BLaER1 treated with 17β-estradiol and CSF1 and Interleukin-3, amounts not matched to agents 10 nM and 100 nM (cell line): Measurements from ENCODE around the gene LRRC46.

Experiments used
- H3K27ac ChIP-seq, 11 experiments: shearing (Covaris generic); formaldehyde crosslinking; 2 replicates each; pipeline ENCODE4 v1.8.1; 2022
- H3K27me3 ChIP-seq, 11 experiments: shearing (Covaris generic); formaldehyde crosslinking; 2 replicates each; pipeline ENCODE4 v1.8.1; 2022
- H3K36me3 ChIP-seq, 11 experiments: shearing (Covaris generic); formaldehyde crosslinking; 2 replicates each; pipeline ENCODE4 v1.8.1; 2022
- H3K4me1 ChIP-seq, 10 experiments: shearing (Covaris generic); formaldehyde crosslinking; 2 replicates each; pipeline ENCODE4 v1.8.1; 2022
- H3K4me2 ChIP-seq, 11 experiments: shearing (Covaris generic); formaldehyde crosslinking; 2 replicates each; pipeline ENCODE4 v1.8.1; 2022
- H3K4me3 ChIP-seq, 10 experiments: shearing (Covaris generic); formaldehyde crosslinking; 2 replicates each; pipeline ENCODE4 v1.8.1; 2022
- H3K9ac ChIP-seq, 11 experiments: shearing (Covaris generic); formaldehyde crosslinking; 2 replicates each; pipeline ENCODE4 v1.8.1; 2022
- H3K9me3 ChIP-seq, 11 experiments: shearing (Covaris generic); formaldehyde crosslinking; replicated peaks in 1 of 11; 2 replicates each; pipeline ENCODE4 v1.8.1; 2022
- H4K20me1 ChIP-seq, 11 experiments: shearing (Covaris generic); formaldehyde crosslinking; 2 replicates each; pipeline ENCODE4 v1.8.1; 2022
- Cebpa-rat ChIP-seq, 11 experiments: shearing (Covaris generic); IDR thresholded peaks; 2 replicates each; pipeline ENCODE4 v1.8.1; 2022

The LRRC46 gene

GRCh38 chr17:47850692-47851573 lies 19.5 kb downstream of the LRRC46 start, which contains the start of gene SP6:
SP6 (minus strand) TSS chr17:47851163; CDS start chr17:47848429, 2,734 bp downstream.
- no peak within 1 kb of the TSS for H3K27ac ChIP-seq
- no peaks in the 10 kb centered on the region for H3K9me3 ChIP-seq
- H3K4me2 ChIP-seq, result peak within 1 kb of the TSS in 5 of 11 experiments; percentile 25 to 61 (median 47); a peak in 8 of 22 replicates
- peaks cover 100% of the 10 kb centered on the region in 11 experiments for H3K27me3 ChIP-seq
- peak within 1 kb of the TSS in 1 of 10 experiments; percentile 11; a peak in 3 of 20 replicates for H3K4me3 ChIP-seq
- TF ChIP-seq Cebpa-rat (IDR thresholded peaks at IDR 0.05), result no peak
- H3K36me3 ChIP-seq, result no peaks in the 10 kb centered on the region
- H4K20me1 ChIP-seq, result peaks cover 0 to 42% (median 19%) of the 10 kb centered on the region in 11 experiments; a peak in 12 of 22 replicates
- H3K9ac ChIP-seq, result no peak within 1 kb of the TSS
- H3K4me1 ChIP-seq, result peaks cover 0 to 21% (median 0%) of the 10 kb centered on the region in 10 experiments; a peak in 6 of 20 replicates

DNA sequence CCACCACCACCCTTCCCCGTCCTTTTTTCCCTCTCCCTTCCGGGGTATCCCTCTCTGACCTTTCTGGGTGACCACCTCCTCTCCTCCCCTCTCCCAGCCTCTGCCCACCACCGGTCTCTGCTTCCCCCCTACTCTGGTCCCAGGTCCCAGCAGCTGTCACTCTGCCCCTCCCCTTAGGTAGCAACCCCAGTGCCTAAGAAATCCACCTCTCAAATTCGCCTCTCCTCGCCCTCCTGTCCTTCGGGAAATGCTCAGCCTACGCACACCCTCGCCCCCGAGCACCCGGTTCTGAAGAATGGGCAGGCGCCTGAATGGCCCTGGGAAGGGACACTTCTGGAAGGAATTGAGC lies 20.3 kb downstream of the LRRC46 start:
- TF ChIP-seq Cebpa-rat (IDR thresholded peaks at IDR 0.05), result no peak
- peak overlapping the region in 3 of 11 experiments; percentile 25 to 61 (median 29); a peak in 6 of 22 replicates for H3K4me2 ChIP-seq
- H3K9ac ChIP-seq, result no peak overlapping the region
- no peaks in the 10 kb centered on the region for H3K36me3 ChIP-seq
- no peaks in the 10 kb centered on the region for H3K9me3 ChIP-seq
- peaks cover 0 to 29% (median 0%) of the 10 kb centered on the region in 10 experiments; a peak in 6 of 20 replicates for H3K4me1 ChIP-seq
- H3K4me3 ChIP-seq, result no peak overlapping the region
- H3K27ac ChIP-seq, result no peak overlapping the region
- H4K20me1 ChIP-seq, result peaks cover 0 to 36% (median 19%) of the 10 kb centered on the region in 11 experiments; a peak in 12 of 22 replicates
- H3K27me3 ChIP-seq, result peaks cover 93 to 100% (median 100%) of the 10 kb centered on the region in 11 experiments

GRCh38 chr17:47852113-47852949 lies 20.9 kb downstream of the LRRC46 start:
- Histone ChIP-seq H3K4me1 (peaks cover 0 to 35% (median 0%) of the 10 kb centered on the region in 10 experiments; a peak in 7 of 20 replicates), H3K36me3 (no peaks in the 10 kb centered on the region), H3K4me2 (peak overlapping the region in 3 of 11 experiments; percentile 25 to 61 (median 29); a peak in 6 of 22 replicates), H3K27ac (no peak overlapping the region), H3K4me3 (no peak overlapping the region), H3K9ac (no peak overlapping the region), H3K27me3 (peaks cover 87 to 100% (median 100%) of the 10 kb centered on the region in 11 experiments), H3K9me3 (no peaks in the 10 kb centered on the region), H4K20me1 (peaks cover 0 to 34% (median 14%) of the 10 kb centered on the region in 11 experiments; a peak in 11 of 22 replicates)
- no peak for TF ChIP-seq Cebpa-rat (IDR thresholded peaks at IDR 0.05)

DNA sequence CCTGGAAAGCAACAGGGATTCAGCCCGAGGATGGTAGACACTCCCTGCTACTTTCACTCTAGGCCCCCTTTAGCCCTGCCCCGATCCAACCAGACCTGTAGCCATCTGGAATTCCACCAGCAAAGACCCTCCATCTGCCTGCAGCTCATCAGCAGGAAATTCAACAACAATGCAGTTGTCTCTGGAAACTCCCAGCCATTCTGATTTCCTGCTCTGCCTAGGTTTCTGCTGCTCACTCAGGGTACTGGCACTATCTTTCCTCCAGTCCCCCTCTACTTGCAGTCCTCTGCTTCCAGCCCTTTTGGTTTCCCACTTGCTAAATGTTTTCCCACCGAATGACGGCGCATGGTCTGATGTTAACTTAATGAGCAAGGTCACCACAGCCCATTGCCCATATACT lies 22.1 kb downstream of the LRRC46 start:
- H3K27ac ChIP-seq, result no peak overlapping the region
- H3K4me1 ChIP-seq, result peaks cover 0 to 45% (median 3%) of the 10 kb centered on the region in 10 experiments; a peak in 8 of 20 replicates
- peaks cover 74 to 99% (median 90%) of the 10 kb centered on the region in 11 experiments for H3K27me3 ChIP-seq
- peaks cover 0 to 31% (median 12%) of the 10 kb centered on the region in 11 experiments; a peak in 10 of 22 replicates for H4K20me1 ChIP-seq
- no peaks in the 10 kb centered on the region for H3K36me3 ChIP-seq
- no peak for TF ChIP-seq Cebpa-rat (IDR thresholded peaks at IDR 0.05)
- H3K9me3 ChIP-seq, result no peaks in the 10 kb centered on the region
- no peak overlapping the region for H3K4me3 ChIP-seq
- H3K9ac ChIP-seq, result no peak overlapping the region
- H3K4me2 ChIP-seq, result no peak overlapping the region

GRCh38 chr17:47855737-47856136 lies 24.3 kb downstream of the LRRC46 start:
- Histone ChIP-seq H3K4me2 (peak overlapping the region in 3 of 11 experiments; percentile 4 to 38 (median 35); a peak in 6 of 22 replicates), H3K9ac (no peak overlapping the region), H3K9me3 (no peaks in the 10 kb centered on the region), H3K27ac (no peak overlapping the region), H3K36me3 (no peaks in the 10 kb centered on the region), H3K4me3 (no peak overlapping the region), H3K27me3 (peaks cover 53 to 84% (median 72%) of the 10 kb centered on the region in 11 experiments), H3K4me1 (peaks cover 0 to 44% (median 3%) of the 10 kb centered on the region in 10 experiments; a peak in 8 of 20 replicates), H4K20me1 (peaks cover 0 to 14% (median 2%) of the 10 kb centered on the region in 11 experiments; a peak in 10 of 22 replicates)
- TF ChIP-seq Cebpa-rat (IDR thresholded peaks at IDR 0.05), result no peak

DNA sequence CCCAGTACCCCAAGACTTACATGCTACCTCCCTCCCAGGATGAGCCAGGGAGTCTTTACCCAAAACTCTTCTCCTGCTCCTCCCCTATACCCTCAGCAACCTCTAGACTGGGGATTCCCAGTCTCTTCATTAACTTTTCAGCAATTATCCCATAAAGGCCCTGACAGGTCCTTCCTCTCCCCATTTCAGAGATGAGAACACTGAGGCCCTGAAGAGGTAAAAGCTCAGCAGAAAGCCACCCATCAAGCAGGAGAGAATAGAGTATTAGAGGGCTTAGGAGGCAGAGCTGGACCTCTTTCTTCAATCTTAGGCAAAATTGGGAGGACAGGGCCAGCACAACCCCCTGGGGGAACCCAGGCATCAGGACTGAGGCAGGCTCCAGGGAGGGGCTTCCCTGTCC lies 25.4 kb downstream of the LRRC46 start:
- no peaks in the 10 kb centered on the region for H3K36me3 ChIP-seq
- H3K9me3 ChIP-seq, result no peaks in the 10 kb centered on the region
- H3K27ac ChIP-seq, result no peak overlapping the region
- no peak overlapping the region for H3K4me3 ChIP-seq
- H3K4me1 ChIP-seq, result peaks cover 0 to 39% (median 3%) of the 10 kb centered on the region in 10 experiments; a peak in 8 of 20 replicates
- H3K4me2 ChIP-seq, result peak overlapping the region in 3 of 11 experiments; percentile 40 to 75 (median 66); a peak in 4 of 22 replicates
- peaks cover 42 to 73% (median 61%) of the 10 kb centered on the region in 11 experiments for H3K27me3 ChIP-seq
- no peak overlapping the region for H3K9ac ChIP-seq
- no peak for TF ChIP-seq Cebpa-rat (IDR thresholded peaks at IDR 0.05)
- peaks cover 0 to 12% (median 0%) of the 10 kb centered on the region in 11 experiments; a peak in 5 of 22 replicates for H4K20me1 ChIP-seq

DNA sequence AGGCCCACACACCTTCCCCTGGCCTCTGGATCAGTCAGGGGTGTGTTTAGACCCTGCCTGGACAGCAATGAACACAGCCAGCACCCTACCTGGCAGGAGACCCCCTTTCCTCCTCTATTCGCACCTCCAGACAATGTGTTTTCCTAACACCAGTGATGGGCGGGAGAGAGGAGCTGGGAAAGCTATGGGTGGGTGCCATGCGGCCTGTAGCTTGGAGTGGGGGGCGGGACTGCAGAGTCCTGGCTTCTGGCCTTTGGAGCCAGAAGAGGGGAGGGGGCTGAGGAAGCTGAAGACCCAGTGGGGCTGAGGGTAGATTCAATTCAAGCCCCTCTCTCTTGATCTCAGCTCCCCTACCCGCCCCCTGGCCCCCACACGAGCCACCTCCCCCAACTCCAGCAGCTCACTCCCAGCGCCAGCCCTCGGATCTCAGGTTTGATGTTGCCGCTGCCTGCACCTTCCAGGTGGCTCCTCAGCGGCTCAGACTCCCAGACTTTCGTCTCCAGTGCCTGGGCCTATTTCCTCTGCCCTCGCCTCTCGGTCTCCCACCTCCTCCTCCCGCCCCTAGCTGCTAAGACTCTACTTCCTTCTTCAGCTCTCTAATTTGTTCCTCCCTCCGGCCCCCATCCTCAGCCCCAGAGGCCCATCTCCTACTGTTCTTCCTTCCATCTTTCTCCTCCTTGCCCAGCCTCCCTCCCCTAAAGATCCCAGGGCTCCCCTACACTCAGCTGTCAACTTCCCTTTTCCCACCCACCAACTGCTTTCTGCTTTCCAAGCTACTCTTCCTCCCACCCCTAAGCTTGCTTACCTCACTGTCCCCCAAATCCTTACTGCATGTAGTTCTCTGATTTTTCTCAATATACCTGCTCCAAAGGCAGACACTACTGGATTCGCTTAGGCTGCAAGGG lies 26.3 kb downstream of the LRRC46 start:
- peaks cover 0 to 38% (median 6%) of the 10 kb centered on the region in 10 experiments; a peak in 10 of 20 replicates for H3K4me1 ChIP-seq
- H3K4me2 ChIP-seq, result peak overlapping the region in 5 of 11 experiments; percentile 14 to 75 (median 47); a peak in 8 of 22 replicates
- no peak overlapping the region for H3K4me3 ChIP-seq
- H3K27ac ChIP-seq, result no peak overlapping the region
- H3K9ac ChIP-seq, result no peak overlapping the region
- H3K27me3 ChIP-seq, result peaks cover 32 to 63% (median 51%) of the 10 kb centered on the region in 11 experiments
- H4K20me1 ChIP-seq, result peaks cover 0 to 12% (median 0%) of the 10 kb centered on the region in 11 experiments; a peak in 5 of 22 replicates
- TF ChIP-seq Cebpa-rat (IDR thresholded peaks at IDR 0.05), result no peak
- H3K36me3 ChIP-seq, result no peaks in the 10 kb centered on the region
- no peaks in the 10 kb centered on the region for H3K9me3 ChIP-seq
